Epithelial cell of esophagus (primary cell): ENCODE measurements around the gene AMIGO3.

Source experiments
- DNase-seq: peaks from one replicate; pipeline ENCODE4 v3.0.0; 2010; ENCODE audit warnings: low read depth
- H3K4me3 ChIP-seq: 2 replicates; pipeline ENCODE4 v1.5.1; 2011; ENCODE audit warnings: mild to moderate bottlenecking, low read length, control low read depth
- CTCF ChIP-seq: IDR thresholded peaks from 2 replicates; pipeline ENCODE4 v1.5.1; 2011; ENCODE audit warnings: low read depth, mild to moderate bottlenecking, low read length, control low read depth, inconsistent platforms; ENCODE audit not compliant: insufficient read depth; ENCODE audit errors: missing control alignments

AMIGO3 gene

DNA sequence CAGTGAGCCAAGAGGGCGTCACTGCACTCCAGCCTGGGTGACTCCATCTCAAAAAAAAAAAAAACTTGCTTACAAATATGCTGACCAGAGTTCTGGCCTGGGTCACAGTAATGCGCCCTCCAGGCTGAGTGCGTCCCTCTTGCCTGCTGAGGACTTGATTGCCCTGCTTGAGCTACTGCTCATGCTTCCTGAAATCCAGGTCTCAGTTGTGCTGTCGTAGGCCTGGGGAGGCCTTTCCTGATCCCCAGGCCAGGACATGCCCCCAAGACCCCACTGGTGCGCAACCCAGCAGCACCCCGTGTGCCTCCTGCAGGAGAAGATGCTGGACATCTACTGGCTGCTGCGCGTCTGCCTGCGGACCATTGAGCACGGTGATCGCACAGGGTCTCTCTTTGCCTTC is 7.3 kb downstream of the AMIGO3 start:
- no peak for TF ChIP-seq CTCF
- no peak for DNase-seq
- no peak overlapping the region for H3K4me3 ChIP-seq

- no peak for DNase-seq
- H3K4me3 ChIP-seq, result no peak overlapping the region
- no peak for TF ChIP-seq CTCF
Observed at GRCh38 chr3:49711489-49711888, 8.0 kb downstream of the AMIGO3 start.

DNA sequence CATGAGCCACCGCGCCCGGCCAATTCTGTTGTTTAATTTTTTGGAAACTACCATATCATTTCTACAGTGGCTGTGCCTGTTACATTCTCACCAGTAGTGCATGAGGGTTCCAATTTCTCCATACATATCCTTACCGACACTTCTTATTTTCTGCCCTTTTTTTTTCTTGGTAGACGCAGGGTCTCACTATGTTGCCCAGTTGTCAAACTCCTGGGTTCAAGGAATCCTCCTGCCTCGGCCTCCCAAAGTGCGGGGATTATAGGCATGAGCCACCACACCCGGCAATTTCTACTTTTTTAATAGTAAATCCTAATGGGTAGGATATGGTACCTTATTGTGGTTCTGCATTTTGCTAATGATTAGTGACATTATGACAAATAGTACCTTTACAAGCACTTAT is 9.6 kb downstream of the AMIGO3 start:
- H3K4me3 ChIP-seq, result no peak overlapping the region
- no peak for TF ChIP-seq CTCF
- no peak for DNase-seq

DNA sequence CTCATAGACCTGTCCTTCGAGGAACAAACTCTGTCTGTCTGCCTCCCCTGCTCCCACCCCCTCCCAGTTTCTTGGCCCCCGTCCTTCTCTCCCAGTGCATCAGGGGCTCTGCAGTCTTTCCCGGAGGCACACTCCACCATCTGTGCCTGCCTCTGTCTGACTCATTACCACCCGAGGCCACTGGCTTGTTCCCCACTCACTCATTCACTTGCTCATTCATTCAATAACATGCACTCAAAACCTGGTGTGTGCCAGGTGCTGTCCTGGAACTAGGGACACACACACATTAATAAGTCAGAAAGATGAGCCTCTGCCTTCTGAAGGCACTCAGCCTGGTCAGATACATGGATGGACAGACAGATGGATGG is 12.4 kb downstream of the AMIGO3 start:
- no peak for TF ChIP-seq CTCF
- peak; percentile 44 for DNase-seq

GRCh38 chr3:49706456-49707112 is 12.9 kb downstream of the AMIGO3 start:
- no peak for TF ChIP-seq CTCF
- no peak overlapping the region for H3K4me3 ChIP-seq

More for the DNA sequence above, 12.4 kb downstream of the AMIGO3 start:
- no peak overlapping the region for H3K4me3 ChIP-seq

DNA sequence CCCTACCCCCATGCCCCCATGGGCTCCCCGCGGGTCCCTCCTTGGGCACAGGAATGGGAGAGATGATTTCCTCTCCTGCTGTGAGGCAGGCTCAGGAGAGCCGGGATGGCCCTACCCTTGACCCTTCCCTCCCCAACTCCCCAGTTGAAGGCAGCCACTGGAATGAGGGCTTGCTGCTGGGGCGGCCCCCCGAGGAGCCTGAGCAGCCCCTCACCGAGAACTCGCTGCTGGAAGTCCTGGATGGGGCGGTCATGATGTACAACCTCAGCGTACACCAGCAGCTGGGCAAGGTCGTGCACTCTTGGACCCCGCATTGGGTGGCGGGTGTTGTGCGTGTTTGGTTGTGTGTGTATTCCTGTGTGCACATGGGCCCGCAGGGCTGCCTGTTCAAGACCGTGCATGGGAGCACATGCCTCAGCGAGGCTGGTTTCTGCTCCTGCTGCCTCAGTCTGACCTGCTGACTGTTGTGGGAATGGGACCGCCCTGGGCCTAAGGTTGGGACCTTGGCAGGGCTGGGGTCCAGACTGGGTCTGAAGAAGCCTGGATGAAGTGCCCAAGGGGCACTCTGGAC is 14.0 kb downstream of the AMIGO3 start:
- TF ChIP-seq CTCF, result no peak
- no peak overlapping the region for H3K4me3 ChIP-seq
- no peak for DNase-seq

More at GRCh38 chr3:49706456-49707112, 12.9 kb downstream of the AMIGO3 start:
- no peak for DNase-seq

- TF ChIP-seq CTCF, result no peak
- H3K4me3 ChIP-seq, result no peak overlapping the region
- DNase-seq, result no peak
Observed at GRCh38 chr3:49704629-49705028, 14.9 kb downstream of the AMIGO3 start.
